Measurements from ENCODE around the gene DEGS2.

The DEGS2 gene

GRCh38 chr14:100147691-100148464, 11.6 kb downstream of the DEGS2 start:
- DNase-seq: no peak

DNA sequence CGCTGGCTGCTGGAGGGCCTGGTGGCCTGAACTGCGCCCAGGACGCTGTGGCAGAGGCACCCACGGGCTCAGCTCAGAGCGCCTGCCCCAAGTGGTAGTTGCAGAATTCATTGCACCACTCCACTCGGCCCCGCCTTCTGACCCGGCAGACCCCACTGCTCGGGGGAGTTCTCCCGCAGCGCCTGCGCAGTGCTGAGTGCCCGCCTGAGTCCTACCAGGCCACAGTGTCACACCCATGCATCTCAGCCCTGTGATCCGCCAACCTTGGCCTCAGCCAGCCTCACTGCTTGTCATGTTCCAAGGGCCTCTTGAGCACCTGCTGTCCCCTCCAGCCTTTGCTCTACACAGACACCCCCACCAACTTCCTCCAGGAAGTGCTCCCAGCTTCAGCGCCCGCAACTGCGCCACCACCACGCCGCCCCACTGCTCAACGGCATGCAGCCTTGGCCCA, 12.2 kb downstream of the DEGS2 start:
- peak; percentile 71 for DNase-seq

- DNase-seq: no peak
Observed at GRCh38 chr14:100146531-100147091, 12.8 kb downstream of the DEGS2 start.

GRCh38 chr14:100145682-100146464, 13.6 kb downstream of the DEGS2 start:
- DNase-seq: no peak

GRCh38 chr14:100144996-100145646, 14.3 kb downstream of the DEGS2 start:
- no peak for DNase-seq

DNA sequence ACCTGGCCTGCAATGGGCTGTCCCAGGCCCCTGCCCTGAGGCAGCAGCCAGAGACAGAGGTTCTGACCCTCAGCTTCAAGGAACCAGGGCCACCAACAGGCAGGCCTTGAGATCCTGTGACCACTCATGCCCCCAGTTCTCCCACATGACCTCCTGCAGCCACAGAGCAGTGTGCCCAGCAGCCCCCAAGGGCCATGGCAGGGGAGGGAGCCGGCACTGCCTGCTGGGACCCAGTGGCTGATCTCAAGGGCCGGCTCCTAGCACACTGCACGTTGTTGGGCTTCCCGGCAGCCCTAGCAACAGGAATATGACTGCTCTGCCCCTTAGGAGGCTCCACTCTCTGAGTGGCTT, 14.8 kb downstream of the DEGS2 start:
- DNase-seq: no peak

DNA sequence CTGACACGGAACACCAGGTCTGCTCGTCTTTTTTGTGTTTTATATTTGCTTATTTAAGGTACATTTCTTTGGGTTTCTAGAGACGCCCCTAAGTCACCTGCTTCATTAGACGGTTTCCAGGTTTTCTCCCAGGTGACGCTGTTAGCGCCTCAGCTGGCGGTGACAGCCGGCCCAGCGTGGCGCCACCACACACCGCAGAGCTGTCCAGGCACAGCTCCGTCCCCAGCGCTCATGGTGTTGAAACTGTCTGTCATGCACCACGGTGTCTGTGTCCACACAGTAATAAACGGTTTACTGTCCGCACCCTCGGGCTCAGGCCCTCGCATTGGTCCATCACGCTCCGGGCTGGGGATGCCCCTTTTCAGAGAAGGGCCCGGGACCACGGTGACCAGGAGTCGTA, 15.5 kb downstream of the DEGS2 start:
- DNase-seq: no peak

- no peak for DNase-seq
Observed at GRCh38 chr14:100143523-100143922, 15.9 kb downstream of the DEGS2 start.

GRCh38 chr14:100142073-100143040, 17.1 kb downstream of the DEGS2 start:
- no peak for DNase-seq

DNA sequence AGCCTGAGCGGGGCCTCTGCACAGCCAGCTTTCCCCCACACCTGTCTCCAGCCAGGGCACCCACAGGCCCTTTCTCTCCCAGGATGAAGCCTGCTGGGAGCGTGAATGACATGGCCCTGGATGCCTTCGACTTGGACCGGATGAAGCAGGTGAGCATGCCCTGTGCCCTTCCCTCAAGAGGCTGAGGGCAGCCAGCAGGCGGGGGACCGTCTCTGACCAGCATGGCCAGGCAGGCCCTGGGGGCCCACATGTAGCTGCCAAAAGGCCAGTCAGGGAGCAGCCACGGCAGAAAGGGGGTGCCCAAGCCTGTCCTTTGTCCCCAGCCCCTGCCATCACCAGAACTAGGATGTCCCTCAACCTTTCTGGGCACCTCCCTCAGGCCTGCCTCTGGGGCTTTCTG, 18.3 kb downstream of the DEGS2 start:
- DNase-seq: no peak

GRCh38 chr14:100140452-100141078, 18.9 kb downstream of the DEGS2 start:
- no peak for DNase-seq

- DNase-seq: no peak
Observed at GRCh38 chr14:100138955-100139354, 20.5 kb downstream of the DEGS2 start.

- no peak for DNase-seq
Observed at GRCh38 chr14:100138082-100138787, 21.2 kb downstream of the DEGS2 start.

DNA sequence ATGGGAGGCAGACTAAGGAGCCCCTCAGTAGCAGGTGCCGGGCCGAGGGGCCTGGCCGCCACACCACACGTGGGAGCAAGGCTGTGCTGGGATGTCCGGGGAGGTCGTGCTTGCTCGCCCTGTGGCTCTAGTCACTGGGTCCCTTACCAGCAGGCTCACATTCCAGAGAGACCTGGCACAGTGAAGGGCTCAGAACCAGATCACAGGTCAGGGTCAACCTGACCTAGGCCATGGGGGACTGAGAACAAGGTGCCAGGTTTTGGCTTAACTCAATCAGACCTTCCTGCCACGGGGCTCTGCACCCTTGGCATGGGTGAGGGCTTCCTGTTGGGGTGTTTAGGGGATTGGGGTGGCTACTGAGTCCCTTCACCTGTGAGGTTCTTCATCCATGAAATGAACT, 22.3 kb downstream of the DEGS2 start:
- DNase-seq: no peak

DNA sequence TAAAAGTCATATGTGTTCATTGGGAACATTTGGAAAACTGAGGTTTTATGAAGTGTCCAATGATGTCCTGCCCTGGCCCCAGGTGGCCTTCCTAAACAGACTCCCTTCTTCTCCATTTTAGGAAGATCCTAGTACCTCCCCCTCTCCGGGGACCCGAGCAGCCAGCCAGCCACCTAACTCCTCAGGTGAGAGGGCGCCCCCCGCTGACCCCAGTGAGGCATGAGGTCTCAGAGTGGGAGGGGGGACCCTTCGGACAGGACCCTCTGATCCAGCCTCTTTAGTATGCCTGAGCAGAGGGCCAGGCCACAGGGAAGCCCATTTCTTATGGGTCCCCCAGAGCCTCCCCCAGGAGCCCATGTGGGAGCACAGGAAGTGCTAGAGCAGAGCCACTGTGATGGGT, 23.7 kb downstream of the DEGS2 start:
- DNase-seq: no peak

DNA sequence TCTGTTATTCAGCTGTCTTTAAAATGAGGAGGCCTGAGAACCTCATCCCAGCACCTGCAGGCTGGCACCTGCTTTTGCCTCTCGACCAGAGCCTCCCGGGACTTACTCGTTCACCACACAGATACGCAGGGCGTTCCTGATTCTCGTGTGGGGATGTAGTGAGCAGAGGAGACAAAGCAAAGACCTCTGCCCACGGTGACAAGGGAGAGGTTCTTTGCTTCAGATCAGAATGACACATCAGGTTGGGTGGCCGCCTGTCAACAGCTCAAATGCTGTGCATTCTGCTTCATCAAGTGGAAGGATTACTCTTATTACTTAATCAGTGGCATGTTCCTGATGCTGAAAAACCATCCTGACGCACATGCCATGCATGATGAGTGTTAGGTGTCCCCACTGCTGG, 24.4 kb downstream of the DEGS2 start:
- DNase-seq: no peak

DNA sequence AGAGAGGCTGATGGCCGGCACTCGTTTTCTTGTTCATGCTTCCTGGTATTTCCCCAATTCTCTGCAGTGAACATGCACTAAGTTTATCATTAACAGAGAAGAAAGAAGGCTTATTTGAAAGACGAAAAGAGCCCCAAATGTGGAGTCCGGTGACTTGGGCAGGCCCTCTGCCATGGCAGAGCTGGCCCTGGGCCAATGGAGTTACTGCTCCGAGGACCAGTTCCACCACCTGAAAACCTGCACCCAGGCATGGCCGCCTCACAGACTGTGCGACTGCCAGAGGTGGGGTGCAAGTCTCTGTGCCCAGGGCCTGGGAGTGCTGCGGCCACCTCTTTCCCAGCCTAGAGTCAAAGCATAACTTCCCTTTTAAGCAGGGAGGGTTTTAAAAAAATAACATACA, 24.9 kb downstream of the DEGS2 start:
- DNase-seq: no peak

GRCh38 chr14:100132903-100133510, 26.4 kb downstream of the DEGS2 start:
- no peak for DNase-seq

DNA sequence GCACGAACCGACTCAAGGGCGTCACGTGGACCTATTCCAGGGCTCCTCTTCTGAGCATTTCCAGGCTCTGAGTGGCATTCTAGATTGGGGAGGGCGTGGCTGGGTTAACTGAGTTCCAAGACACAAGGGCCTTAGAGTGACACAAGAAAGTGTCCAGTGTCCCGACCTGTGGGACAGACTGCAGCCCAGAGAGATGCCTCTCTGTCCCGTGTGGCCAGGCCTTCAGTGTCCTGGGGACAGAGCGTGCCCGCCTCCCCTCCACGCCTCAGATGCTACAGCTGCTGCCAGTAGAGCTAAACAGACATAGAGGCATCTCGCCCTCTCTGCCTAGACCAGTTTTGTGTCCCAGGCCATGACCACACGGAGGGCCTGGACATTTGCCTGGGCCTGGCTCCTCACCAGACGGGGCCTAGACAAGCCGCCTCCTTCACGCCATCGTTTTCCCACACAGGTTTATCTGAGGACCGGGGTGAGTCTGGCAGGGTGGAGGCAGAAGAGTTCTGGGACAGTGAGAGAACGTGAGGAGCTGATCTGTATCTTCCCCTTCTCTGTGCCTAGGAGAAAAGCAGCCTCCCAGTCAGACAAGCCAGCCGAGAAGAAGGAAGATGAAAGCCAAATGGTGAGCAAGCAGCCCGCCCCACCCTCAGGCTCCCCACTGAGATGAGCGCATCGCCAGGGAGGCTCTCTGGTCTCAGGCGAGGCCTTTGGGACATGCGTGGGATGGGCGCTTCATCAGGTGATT, 27.1 kb downstream of the DEGS2 start:
- DNase-seq: no peak

GRCh38 chr14:100131181-100131580, 28.3 kb downstream of the DEGS2 start:
- no peak for DNase-seq

Data from activated gamma-delta T cell treated with Interleukin-2 at 50 U/mL for 16 hours (primary cell).